OCI-LY3 (cell line): ENCODE measurements around the gene HPCAL1.

Source experiments
- EZH2phosphoT487 ChIP-seq: fragments of 200-600 bp; shearing (Covaris generic); IDR thresholded peaks from 2 replicates; pipeline ENCODE4 v1.6.1; 2018; ENCODE audit warnings: antibody characterized with exemption, mixed run types, low read depth
- TF ChIP-seq, protein P1 (sequence below): fragments of 200-600, 300-600 bp; sonication (generic); IDR thresholded peaks from 2 replicates; pipeline ENCODE4 v1.5.1; 2014; ENCODE audit warnings: antibody characterized with exemption, low read length, low read depth

DNA sequence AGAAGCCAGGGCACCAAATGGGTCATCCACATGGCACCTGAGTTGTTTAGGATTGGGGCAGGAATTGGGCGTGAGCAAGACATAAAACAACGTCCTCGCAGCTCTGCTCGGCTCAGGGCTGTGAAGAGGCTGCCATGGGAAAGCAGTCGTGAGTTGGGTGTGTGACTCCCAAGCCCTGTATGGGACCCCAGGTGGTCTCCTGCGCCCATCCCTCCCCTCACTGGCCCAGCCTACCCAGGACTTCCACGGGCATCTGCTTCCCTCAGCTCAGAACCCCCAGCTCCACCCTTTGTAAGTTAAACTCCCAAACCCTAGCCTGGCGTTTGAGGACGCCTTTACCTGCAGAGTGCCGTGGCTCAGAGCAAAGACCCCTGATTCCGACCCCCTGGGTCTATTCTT, 23.2 kb upstream of the HPCAL1 start:
- TF ChIP-seq, protein P1, sequence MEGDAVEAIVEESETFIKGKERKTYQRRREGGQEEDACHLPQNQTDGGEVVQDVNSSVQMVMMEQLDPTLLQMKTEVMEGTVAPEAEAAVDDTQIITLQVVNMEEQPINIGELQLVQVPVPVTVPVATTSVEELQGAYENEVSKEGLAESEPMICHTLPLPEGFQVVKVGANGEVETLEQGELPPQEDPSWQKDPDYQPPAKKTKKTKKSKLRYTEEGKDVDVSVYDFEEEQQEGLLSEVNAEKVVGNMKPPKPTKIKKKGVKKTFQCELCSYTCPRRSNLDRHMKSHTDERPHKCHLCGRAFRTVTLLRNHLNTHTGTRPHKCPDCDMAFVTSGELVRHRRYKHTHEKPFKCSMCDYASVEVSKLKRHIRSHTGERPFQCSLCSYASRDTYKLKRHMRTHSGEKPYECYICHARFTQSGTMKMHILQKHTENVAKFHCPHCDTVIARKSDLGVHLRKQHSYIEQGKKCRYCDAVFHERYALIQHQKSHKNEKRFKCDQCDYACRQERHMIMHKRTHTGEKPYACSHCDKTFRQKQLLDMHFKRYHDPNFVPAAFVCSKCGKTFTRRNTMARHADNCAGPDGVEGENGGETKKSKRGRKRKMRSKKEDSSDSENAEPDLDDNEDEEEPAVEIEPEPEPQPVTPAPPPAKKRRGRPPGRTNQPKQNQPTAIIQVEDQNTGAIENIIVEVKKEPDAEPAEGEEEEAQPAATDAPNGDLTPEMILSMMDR = no peak
- TF ChIP-seq EZH2phosphoT487 = no peak
